NCI-H2029 (cell line): ENCODE results near the gene AAK1.
"Not testable (repeated sequence)": the region's sequence is repeated elsewhere in the genome, so short reads cannot be mapped to it uniquely, and the experiment has no call there.

Experiments used
- DNase-seq: peaks from one replicate; lab custom pipeline; 2025; lab: John Stamatoyannopoulos, UW

Gene AAK1

DNA sequence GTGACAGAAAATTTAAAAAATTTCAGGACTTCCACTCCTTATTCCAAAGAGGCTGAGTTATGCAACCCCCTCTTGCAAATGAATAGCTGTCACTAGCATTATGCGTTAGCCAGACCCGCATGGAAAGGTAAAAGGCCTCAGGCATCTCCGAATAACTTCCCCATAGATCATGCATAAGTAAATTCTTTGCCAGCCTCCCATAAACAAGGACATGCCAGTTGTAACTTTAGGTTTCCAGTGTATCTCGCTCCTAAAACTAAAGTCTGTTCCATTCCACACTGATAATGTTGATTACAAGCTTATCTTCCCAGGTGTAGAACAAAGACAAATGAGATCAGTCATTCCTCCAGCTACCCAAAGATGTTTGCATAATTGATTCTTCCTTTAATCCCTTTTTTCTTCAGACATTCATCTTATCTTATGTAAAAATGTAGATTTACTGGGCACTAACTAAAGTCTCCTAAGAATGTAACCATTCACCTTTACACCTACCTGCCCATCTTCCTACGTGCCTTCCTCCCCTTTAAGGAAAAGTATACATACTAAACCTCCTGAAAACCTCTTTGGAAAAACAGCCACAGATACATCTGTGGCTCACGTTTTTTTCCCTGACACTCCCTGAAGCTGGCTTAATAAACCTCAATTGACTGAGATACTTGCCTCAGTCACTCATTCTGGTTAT, 192.7 kb downstream of the AAK1 start:
- no peak for DNase-seq

DNA sequence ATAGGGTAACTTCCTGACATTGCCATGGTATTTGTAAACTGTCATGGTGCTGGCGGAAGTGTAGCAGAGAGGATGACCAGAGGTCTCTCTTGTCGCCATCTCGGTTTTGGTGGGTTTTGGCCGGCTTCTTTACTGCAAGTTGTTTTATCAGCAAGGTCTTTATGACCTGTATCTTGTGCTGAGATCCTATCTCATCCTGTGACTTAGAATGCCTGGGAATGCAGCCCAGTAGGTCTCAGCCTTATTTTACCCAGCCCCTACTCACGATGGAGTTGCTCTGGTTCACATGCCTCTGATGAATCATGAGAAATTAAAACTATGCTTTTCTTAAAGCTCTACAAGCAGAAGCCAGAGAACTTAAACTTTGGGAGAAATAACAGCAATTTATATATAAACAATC, 193.6 kb downstream of the AAK1 start:
- DNase-seq: no peak

DNA sequence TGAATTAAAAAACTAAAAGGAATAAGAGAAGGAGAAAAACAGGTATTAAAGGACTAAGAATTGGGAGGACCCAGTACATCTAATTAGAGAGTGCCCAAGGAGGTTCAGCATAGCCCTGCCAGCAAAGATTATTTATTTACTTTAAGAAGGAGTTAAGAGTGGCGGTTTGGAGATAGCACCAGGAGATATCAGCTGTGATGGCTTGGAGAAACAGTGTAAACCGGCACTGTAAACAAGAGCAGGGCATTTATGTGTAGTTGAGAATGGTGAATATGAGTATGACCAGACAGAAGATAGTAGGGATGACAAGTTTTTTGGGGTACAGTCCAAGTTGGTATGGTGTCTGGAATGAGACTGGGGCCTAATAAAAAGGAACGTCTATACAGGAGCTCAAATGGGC, 199.9 kb downstream of the AAK1 start:
- not testable (repeated sequence) for DNase-seq

DNA sequence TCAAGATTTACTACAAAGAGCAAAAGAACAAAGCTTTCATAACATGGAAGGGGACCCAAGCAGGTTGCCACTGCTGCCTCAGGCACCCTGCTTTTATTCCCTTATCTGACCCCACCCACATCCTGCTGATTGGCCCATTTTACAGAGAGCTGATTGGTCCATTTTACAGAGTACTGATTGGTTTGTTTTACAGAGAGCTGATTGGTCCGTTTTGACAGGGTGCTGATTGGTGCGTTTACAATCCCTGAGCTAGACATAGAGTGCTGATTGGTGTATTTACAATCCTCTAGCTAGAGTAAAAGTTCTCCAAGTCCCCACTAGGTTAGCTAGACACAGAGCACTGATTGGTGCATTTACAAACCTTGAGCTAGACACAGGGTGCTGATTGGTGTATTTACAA, 204.0 kb downstream of the AAK1 start:
- not testable (repeated sequence) for DNase-seq

DNA sequence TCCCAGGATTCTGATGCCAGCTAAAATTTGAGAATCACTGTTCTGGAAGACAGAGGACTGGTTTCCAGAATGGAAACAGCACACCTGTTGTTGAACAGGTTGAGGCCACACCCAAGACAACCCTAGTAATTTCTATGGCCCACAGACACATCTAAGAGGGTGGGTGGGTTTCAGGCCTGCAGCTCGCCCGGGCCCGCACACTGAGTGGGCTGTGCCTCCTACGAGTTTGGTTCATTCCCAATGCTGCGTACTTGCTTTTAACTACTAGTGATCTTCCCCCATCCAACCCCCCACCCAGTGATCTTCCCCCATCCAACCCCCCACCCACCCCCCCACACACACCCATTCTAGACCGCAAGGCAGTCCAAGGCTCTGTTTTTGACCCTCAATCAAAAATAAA, 205.0 kb downstream of the AAK1 start:
- no peak for DNase-seq

DNA sequence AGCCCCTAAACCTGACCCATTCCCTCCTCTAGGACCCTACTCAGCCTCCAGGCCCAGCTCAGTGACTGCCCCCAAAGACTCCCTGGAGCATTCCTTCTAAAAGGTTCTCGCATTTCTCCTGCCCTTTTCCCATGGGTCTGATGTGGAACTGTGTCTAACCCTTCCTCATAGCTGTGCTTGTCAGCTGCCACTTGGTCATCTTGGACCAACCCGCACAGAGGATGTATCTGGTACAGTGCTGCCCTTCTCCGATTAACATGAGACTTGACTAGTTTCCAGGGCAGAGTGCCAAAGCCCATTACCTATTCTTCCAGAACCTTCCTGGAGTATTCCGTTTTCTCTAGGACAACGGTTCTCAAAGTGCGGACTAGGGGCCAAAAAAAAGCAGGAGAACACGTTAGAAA, 205.8 kb downstream of the AAK1 start:
- peak; percentile 9 for DNase-seq

DNA sequence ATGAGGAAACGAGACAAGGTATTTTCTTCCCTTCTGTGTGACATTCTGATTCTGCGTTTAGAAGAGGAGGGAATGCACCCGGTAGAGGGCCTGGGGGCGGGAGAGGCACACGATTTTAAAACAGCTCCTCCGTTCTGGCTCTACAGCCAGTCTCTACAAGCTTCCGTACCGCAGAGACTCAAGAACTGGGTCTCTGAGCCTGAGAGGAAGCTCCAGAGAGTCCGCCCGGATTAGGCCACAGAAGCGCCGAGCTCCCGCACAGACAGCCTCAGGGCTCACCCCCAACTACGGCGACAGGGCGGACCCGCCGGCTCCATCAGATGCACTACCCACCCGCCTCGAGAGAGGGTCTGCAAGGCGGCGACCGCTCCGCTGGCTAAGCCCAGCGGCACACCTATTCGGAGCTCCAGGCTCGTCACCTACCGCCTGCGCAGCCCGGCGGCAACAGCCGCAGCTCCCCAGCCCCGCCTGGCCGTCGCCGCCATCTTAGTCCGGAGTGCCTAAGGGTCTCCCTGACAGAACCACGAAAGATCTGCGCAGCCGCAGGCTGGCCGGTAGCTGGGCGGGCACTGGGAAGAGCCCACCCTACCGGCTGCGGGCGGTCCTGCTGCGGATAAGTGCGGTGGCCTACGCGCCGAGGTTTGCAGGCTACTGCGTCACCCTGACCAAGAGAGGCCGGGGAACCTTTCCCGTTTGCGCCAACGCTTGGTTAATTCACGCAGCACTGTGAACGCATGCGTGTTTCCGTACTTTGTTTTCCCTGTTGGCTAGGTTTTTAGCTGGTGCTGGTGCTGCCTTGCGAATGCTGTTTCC, 206.4 kb downstream of the AAK1 start, which contains the start of gene NFU1:
TSS of gene NFU1 (minus strand) at position 498 of the 813 bp plus-strand sequence. CDS start at position 485, 13 bp downstream.
- DNase-seq: peak; percentile 84

DNA sequence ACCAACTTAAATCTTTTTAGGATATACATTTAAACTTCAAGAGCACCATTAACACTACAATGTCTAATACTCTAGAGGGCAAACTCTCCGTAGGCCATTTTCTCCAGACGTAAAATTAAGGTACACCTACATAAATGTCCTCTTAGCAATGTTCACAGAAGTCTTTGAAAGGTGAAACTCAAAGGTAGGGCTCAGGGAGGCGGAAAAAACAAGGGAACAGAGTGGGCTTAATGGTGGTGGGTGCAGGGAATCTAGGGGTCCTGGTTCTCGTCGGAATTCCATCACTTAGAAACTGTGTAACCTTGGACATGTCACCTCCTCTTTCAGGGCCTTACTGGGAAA, 207.0 kb downstream of the AAK1 start:
- DNase-seq: no peak

DNA sequence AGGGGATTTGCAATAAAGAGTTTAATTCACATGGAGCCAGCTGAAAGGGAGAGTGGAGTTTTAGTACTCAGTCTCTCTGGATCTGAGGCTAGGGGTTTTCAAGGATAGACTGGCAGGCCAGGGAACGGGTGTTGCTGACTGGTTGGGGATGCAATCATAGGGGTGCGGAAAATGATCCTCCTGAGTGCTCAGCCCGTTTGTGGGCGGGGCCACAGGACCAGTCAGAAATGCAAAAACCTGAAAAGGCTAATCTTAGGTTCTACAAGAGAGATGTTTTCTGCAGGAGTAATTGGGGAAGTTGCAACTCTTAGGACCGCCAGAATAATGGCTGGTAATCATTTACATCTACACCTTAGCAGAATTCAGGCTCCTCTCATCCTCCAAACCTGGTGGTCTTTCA, 208.8 kb downstream of the AAK1 start:
- no peak for DNase-seq

DNA sequence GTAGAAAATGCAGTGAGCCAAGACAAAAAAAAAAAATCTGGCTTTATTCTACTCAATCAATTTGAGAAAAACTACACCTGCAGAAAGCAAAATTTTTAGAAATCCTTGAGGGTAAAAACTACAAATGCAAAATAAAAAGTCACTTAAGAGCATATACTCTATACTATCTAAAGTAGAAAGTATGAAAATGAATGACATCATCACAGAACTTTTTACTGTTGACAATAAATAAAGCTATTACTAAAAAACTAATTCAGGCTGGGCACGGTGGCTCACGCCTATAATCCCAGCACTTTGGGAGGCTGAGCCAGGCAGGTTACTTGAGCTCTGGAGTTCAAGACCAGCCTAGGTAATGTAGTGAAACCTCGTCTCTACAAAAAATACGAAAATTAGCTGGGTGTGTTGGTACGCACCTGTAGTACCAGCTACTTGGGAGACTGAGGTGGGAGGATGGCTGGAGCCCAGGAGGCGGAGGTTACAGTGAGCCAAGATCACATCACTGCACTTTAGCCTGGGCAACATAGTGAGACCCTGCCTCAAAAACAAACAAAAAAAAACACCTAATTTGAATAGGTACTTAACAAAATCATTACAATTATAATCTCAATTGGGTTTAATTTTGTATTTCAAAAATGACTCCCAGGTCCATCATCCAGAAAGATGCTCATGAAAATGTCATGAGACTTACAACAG, 213.9 kb downstream of the AAK1 start:
- no peak for DNase-seq

DNA sequence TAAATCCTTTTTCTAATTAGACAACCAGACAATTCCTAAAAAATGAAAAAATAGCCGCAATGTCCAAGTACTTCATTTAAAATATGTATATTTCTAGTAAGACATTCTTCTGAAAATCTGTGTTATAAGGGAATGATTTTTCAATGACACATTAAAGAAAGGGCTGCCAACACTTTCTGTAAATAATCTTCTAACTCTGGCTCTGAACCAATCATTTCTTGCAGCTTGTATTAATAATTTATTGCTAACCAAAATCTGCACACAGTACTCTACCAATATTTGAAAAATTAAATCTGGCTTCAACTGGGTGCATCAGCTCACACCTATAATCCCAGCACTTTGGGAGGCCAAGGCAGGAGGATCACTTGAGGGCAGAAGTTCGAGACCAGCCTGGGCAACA, 214.6 kb downstream of the AAK1 start:
- no peak for DNase-seq

DNA sequence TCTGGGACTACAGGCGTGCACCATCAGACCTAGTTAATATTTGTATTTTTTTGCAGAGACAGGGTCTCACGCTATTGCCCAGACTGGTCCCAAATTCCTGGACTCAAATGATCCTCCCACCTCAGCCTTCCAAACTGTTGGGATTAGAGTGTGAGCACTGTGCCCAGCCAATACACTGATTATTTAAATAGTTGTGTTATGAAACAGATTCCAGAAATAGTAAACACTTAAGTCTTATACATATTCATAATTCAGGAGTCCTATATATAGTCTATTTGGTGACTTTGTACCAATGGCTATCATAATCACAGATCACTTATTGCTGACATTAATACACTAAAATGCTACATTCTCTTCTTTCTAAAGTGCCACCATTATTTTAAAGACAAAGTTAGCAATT, 219.1 kb downstream of the AAK1 start:
- no peak for DNase-seq

DNA sequence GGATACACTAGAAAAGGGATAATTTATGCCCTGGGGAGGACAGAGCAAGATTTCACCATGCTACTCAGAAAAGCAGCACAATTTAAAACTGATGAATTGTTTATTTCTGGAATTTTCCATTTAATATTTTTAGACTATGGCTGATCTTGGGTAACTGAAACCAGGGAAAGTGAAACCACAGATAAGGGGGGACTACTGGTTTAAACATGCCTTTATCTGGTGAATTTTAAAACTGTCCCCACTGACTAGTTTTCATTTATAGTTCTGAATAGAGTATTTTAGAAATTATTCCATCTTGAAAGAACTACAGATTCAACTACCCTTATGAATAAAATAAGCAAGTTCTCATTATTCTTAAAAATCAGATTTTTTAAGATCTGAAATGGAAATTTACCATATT, 221.3 kb downstream of the AAK1 start:
- DNase-seq: no peak

DNA sequence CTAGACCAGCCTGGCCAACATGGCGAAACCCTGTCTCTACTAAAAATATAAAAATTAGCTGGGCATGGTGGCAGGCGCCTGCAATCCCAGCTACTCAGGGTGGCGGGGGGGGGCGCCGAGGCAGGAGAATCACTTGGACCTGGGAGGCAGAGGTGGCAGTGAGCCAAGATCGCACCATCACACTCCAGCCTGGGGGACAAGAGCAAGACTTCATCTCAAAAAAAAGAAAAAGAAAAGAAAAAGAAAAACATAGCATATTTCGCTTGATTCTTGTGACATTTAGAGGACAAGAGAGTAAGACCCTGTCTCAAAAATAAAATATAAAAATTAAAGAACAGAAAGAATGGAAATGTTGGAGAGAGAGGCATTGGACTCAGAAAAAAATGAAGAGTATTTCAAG, 224.4 kb downstream of the AAK1 start:
- not testable (repeated sequence) for DNase-seq

DNA sequence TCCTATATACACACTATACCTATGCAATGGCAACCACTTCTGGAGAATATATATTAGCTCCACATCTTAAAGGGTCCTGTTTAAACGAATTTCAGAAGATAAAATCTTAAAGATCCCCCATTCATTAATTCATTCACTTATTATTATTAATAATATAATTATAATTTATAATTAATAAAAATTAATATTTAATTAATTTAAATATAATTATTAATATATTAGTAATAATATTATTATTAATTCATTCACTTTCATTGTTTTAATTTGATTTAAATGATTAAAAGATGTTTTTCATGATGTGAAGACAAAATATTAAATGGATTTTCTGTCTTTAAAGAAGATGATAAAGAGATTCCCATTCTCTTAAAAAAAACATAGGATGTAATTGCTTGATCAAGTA, 227.4 kb downstream of the AAK1 start:
- no peak for DNase-seq
